PC-3 (cell line): ENCODE data around the gene EVA1B. TPM values are rescaled to one million over a fixed set of nuclear protein-coding genes. Genes with fewer than 3 reads are reported as not detected.
A peak's percentile ranks its signal among the peaks of the same experiment; 100 is the strongest.

ENCODE experiments used
- ATAC-seq: fragments of 200-7000 bp; cut with Tn5 transposase; 2 replicates; pipeline ENCODE4 v1.9.1; 2020; ENCODE audit warnings: mild to moderate bottlenecking, moderate library complexity
- BruUV-seq: library from RNA; stranded (reverse); fragments of 400-500 nt; replicated peaks from 2 replicates; lab custom pipeline; 2021; lab: Mats Ljungman, UMichigan
- CTCF ChIA-PET: fragments of 300-600 bp; sonication (Branson Sonifier 250); formaldehyde crosslinking; loops from one replicate; lab custom pipeline; 2022; ENCODE audit warnings: antibody characterized with exemption; lab: Charles Lee
- POLR2A ChIA-PET: fragments of 300-600 bp; sonication (Branson Sonifier 250); formaldehyde crosslinking; loops from one replicate; lab custom pipeline; 2022; ENCODE audit warnings: antibody characterized with exemption; ENCODE audit not compliant: unreplicated experiment; lab: Charles Lee
- DNase-seq: peaks from one replicate; pipeline ENCODE4 v3.0.0-alpha.2; 2015
- H2AFZ ChIP-seq: fragments of 300-600 bp; sonication (generic); 2 replicates; pipeline ENCODE4 v1.6.0; 2016; ENCODE audit warnings: antibody characterized with exemption, low read length
- H3F3A ChIP-seq: fragments of 300-600 bp; sonication (generic); one replicate; pipeline ENCODE4 v1.6.0; 2017; ENCODE audit warnings: antibody characterized with exemption, low read length, control low read depth, mild to moderate bottlenecking; ENCODE audit not compliant: unreplicated experiment
- H3K27ac ChIP-seq: fragments of 300-600 bp; sonication (generic); 2 replicates; pipeline ENCODE4 v1.5.1; 2016; ENCODE audit warnings: mild to moderate bottlenecking, low read length
- H3K27me3 ChIP-seq: fragments of 300-600 bp; sonication (generic); 2 replicates; pipeline ENCODE4 v1.6.1; 2016; ENCODE audit warnings: low read length, mixed read lengths
- H3K36me3 ChIP-seq: fragments of 300-600 bp; sonication (generic); 2 replicates; pipeline ENCODE4 v1.6.1; 2016; ENCODE audit warnings: low read depth, mixed run types, low read length, mixed read lengths
- H3K4me1 ChIP-seq: fragments of 300-600 bp; sonication (generic); 2 replicates; pipeline ENCODE4 v1.5.1; 2016; ENCODE audit warnings: low read length; ENCODE audit not compliant: insufficient read depth
- H3K4me2 ChIP-seq: fragments of 300-600 bp; sonication (generic); 2 replicates; pipeline ENCODE4 v1.6.0; 2016; ENCODE audit warnings: low read length
- H3K4me3 ChIP-seq: fragments of 300-600 bp; sonication (generic); 2 replicates; pipeline ENCODE4 v1.5.1; 2016; ENCODE audit warnings: mild to moderate bottlenecking, low read length, mixed read lengths
- H3K79me2 ChIP-seq: fragments of 300-600 bp; sonication (generic); 2 replicates; pipeline ENCODE4 v1.6.1; 2017; ENCODE audit warnings: low read length, mixed read lengths
- H3K9ac ChIP-seq: fragments of 300-600 bp; sonication (generic); 2 replicates; pipeline ENCODE4 v1.6.0; 2016; ENCODE audit warnings: mild to moderate bottlenecking, low read length
- H3K9me2 ChIP-seq: fragments of 300-600 bp; sonication (generic); replicated peaks from 2 replicates; pipeline ENCODE4 v1.6.1; 2016; ENCODE audit warnings: mixed run types, low read length, mixed read lengths
- H3K9me3 ChIP-seq: fragments of 300-600 bp; sonication (generic); 2 replicates; pipeline ENCODE4 v1.6.1; 2016; ENCODE audit warnings: low read length, mixed read lengths
- H4K20me1 ChIP-seq: fragments of 300-600 bp; sonication (generic); 2 replicates; pipeline ENCODE4 v1.6.1; 2016; ENCODE audit warnings: low read length, mixed read lengths
- EZH2 ChIP-seq: fragments of 300-600 bp; sonication (generic); IDR thresholded peaks from one replicate; pipeline ENCODE4 v1.6.1; 2017; ENCODE audit warnings: antibody characterized with exemption, mild to moderate bottlenecking, low read length; ENCODE audit not compliant: unreplicated experiment
- EZH2phosphoT487 ChIP-seq: fragments of 300-600 bp; sonication (generic); IDR thresholded peaks from 2 replicates; pipeline ENCODE4 v1.6.1; 2018; ENCODE audit warnings: mild to moderate bottlenecking, antibody characterized with exemption, low read length, borderline replicate concordance
- intact Hi-C: fragments of 100-400 bp; cut with micrococcal nuclease; formaldehyde crosslinking; loops from 2 replicates; pipeline ENCODE4 v1.9.0; 2023
- total RNA-seq: library from RNA; depleted of rRNA; stranded (reverse); fragments of >200 nt; gene quantifications from 2 replicates; pipeline ENCODE4 v1.2.3, GENCODE V29; 2014
- TF ChIP-seq, protein P1 (sequence below): fragments of 300-600 bp; sonication (generic); conservative IDR thresholded peaks from 2 replicates; pipeline ENCODE4 v1.5.1; 2017; ENCODE audit warnings: antibody characterized with exemption, low read depth, mild to moderate bottlenecking, low read length

The EVA1B gene
- total RNA-seq, 1 experiment from 2014 or later: 89.1 TPM

DNA sequence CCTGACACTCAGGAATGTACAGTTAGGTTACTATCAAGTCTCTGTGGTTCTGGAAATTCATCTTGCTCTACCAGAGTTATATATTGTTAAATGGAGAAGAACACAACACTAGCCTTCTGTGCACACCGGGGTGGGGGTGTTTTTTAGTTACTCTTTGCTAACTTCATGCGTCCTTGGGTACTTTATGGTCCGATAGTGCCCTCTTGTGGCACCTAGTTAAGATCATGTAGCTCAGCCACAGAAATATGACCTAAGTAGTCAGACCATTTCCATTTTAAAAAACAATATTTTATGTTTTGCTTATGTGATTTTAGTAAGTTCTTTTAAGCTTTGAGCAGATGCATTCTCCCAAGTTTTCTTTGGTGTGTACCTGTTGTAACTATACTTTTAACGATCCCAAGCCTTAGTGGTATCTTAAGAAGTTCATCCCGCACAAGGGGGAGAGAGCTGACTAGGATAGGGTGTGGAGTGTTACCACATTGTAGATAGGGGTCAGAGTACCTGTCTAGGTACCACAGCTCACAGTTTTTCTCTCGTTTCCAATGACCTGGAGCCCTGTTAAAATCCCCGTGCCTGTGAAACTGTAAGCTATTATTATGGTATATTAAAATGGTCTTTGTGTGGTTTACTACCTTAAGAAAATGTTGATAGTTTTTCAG, 37.9 kb downstream of the EVA1B start:
- H3K36me3 ChIP-seq: peaks cover 64% of the 10 kb centered on the region
- no peaks in the 10 kb centered on the region for H3K4me1 ChIP-seq
- POLR2A ChIA-PET: no interaction called here
- no peaks in the 10 kb centered on the region for H3K9me2 ChIP-seq
- BruUV-seq: no TSS peak
- CTCF ChIA-PET: interaction anchor here (0.6 to 1.0 kb wide), 8 partner anchors 14 to 152 kb away, joined by 5 to 9 read pairs (median 6); partner anchors contain the start of genes LSM10, THRAP3 and TRAPPC3
- H3K4me3 ChIP-seq: no peak overlapping the region
- TF ChIP-seq EZH2: no peak
- TF ChIP-seq, protein P1, sequence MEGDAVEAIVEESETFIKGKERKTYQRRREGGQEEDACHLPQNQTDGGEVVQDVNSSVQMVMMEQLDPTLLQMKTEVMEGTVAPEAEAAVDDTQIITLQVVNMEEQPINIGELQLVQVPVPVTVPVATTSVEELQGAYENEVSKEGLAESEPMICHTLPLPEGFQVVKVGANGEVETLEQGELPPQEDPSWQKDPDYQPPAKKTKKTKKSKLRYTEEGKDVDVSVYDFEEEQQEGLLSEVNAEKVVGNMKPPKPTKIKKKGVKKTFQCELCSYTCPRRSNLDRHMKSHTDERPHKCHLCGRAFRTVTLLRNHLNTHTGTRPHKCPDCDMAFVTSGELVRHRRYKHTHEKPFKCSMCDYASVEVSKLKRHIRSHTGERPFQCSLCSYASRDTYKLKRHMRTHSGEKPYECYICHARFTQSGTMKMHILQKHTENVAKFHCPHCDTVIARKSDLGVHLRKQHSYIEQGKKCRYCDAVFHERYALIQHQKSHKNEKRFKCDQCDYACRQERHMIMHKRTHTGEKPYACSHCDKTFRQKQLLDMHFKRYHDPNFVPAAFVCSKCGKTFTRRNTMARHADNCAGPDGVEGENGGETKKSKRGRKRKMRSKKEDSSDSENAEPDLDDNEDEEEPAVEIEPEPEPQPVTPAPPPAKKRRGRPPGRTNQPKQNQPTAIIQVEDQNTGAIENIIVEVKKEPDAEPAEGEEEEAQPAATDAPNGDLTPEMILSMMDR: peak; percentile 90
- H3K79me2 ChIP-seq: peaks cover 21% of the 10 kb centered on the region
- intact Hi-C loops: loop anchor here (1.0 to 5.0 kb wide), 4 partner anchors 61 to 188 kb away; partner anchors contain the start of genes THRAP3 and TRAPPC3
- no peak overlapping the region for H3K9ac ChIP-seq
- peak; percentile 89 for DNase-seq
- no peaks in the 10 kb centered on the region for H4K20me1 ChIP-seq
- no peak overlapping the region for H3K4me2 ChIP-seq
- H2AFZ ChIP-seq: no peak overlapping the region
- no peak overlapping the region for H3K27ac ChIP-seq
- H3F3A ChIP-seq: no peaks in the 10 kb centered on the region
- peak; percentile 89 for ATAC-seq
- H3K9me3 ChIP-seq: no peaks in the 10 kb centered on the region
- H3K27me3 ChIP-seq: no peaks in the 10 kb centered on the region

DNA sequence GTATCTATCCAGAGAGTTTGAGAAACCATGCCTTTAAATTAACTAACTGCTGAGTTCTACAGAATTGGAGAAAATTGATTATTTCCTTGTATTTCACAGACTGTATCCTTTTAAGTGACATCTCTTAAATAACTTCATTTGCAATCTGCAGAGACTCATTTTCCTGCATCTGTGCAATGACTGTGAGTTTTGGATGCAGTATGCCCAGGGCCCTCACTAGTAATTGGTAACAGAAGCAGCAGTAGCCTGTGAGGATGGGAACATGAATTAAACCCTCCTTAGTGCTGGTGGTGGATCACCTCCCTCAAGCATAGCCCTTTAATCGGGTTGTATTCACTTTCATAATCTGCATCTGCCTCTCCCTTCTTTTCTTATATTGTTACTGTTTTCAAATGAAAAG, 38.9 kb downstream of the EVA1B start:
- TF ChIP-seq EZH2: no peak
- no peak for TF ChIP-seq EZH2phosphoT487
- TF ChIP-seq, protein P1: no peak
- H3K36me3 ChIP-seq: peaks cover 58% of the 10 kb centered on the region
- H3K4me1 ChIP-seq: no peaks in the 10 kb centered on the region
- no peaks in the 10 kb centered on the region for H3K27me3 ChIP-seq
- no peak overlapping the region for H2AFZ ChIP-seq
- intact Hi-C loops: loop anchor here (2.0 to 5.0 kb wide), 2 partner anchors 47 to 60 kb away; partner anchors contain the start of gene THRAP3
- H3K4me2 ChIP-seq: no peak overlapping the region
- ChIA-PET POLR2A (no interaction called here), CTCF (no interaction called here)
- no peak overlapping the region for H3K27ac ChIP-seq
- H3K9me3 ChIP-seq: no peaks in the 10 kb centered on the region
- no peak overlapping the region for H3K9ac ChIP-seq
- ATAC-seq: no peak
- no peak overlapping the region for H3K4me3 ChIP-seq
- no peak for DNase-seq
- H3F3A ChIP-seq: no peaks in the 10 kb centered on the region
- no TSS peak for BruUV-seq
- no peaks in the 10 kb centered on the region for H4K20me1 ChIP-seq
- H3K9me2 ChIP-seq: no peaks in the 10 kb centered on the region
- peaks cover 27% of the 10 kb centered on the region for H3K79me2 ChIP-seq

GRCh38 chr1:36284061-36284460, 39.4 kb downstream of the EVA1B start:
- Histone ChIP-seq H3K27me3 (no peaks in the 10 kb centered on the region), H3F3A (no peaks in the 10 kb centered on the region), H3K4me3 (no peak overlapping the region), H3K9me2 (no peaks in the 10 kb centered on the region), H3K27ac (no peak overlapping the region), H3K79me2 (peaks cover 32% of the 10 kb centered on the region), H3K9ac (no peak overlapping the region), H3K4me2 (no peak overlapping the region), H4K20me1 (no peaks in the 10 kb centered on the region), H2AFZ (no peak overlapping the region), H3K4me1 (no peaks in the 10 kb centered on the region), H3K36me3 (peaks cover 53% of the 10 kb centered on the region), H3K9me3 (no peaks in the 10 kb centered on the region)
- no peak for ATAC-seq
- intact Hi-C loops: loop anchor here (2.0 to 5.0 kb wide), 2 partner anchors 47 to 59 kb away; partner anchors contain the start of gene THRAP3
- ChIA-PET CTCF (no interaction called here), POLR2A (no interaction called here)
- no peak for TF ChIP-seq EZH2
- no peak for TF ChIP-seq EZH2phosphoT487
- TF ChIP-seq, protein P1: no peak
- no TSS peak for BruUV-seq
- no peak for DNase-seq
